IPS-20b (cell line): ENCODE data around the gene ROR2.

ENCODE experiments used
- H3K27ac ChIP-seq: one replicate; pipeline ENCODE4 v1.5.1; 2013; ENCODE audit warnings: low read length
- H3K27me3 ChIP-seq: 2 replicates; pipeline ENCODE4 v1.6.1; 2013; ENCODE audit warnings: mild to moderate bottlenecking, low read length, inconsistent platforms; ENCODE audit not compliant: insufficient read depth
- H3K36me3 ChIP-seq: 2 replicates; pipeline ENCODE4 v1.6.1; 2013; ENCODE audit warnings: low read depth, mild to moderate bottlenecking, inconsistent platforms, low read length, moderate library complexity; ENCODE audit not compliant: insufficient read depth
- H3K4me1 ChIP-seq: 2 replicates; pipeline ENCODE4 v1.6.1; 2013; ENCODE audit warnings: mild to moderate bottlenecking, control low read depth, inconsistent platforms, low read length, moderate library complexity; ENCODE audit not compliant: insufficient read depth
- H3K4me3 ChIP-seq: 2 replicates; pipeline ENCODE4 v1.5.1; 2013; ENCODE audit warnings: mild to moderate bottlenecking, low read length, inconsistent platforms
- H3K9ac ChIP-seq: 2 replicates; pipeline ENCODE4 v1.6.1; 2013; ENCODE audit warnings: low read depth, mild to moderate bottlenecking, inconsistent platforms, low read length, moderate library complexity
- H3K9me3 ChIP-seq: 2 replicates; pipeline ENCODE4 v1.6.1; 2013; ENCODE audit warnings: mild to moderate bottlenecking, low read depth, low read length, inconsistent platforms; ENCODE audit not compliant: insufficient read depth

Gene ROR2

DNA sequence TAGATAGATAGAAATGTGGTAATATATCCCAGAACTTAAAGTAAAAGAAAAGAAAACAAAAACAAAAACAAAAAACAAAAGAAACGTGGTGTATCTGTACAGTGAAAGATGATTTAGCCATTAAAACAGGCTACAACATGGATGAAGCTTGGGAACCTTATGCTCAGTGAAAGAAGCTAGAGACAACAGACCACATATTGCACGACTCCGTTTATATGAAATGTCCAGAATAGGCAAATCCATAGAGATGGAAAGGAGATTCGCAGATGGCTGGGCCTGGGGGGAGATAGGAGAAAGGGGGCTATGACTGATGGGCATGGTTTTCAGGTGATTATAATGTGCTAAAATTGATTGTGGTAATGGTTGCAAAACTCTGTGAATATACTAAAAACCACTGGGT lies 86.6 kb downstream of the ROR2 start:
- no peak overlapping the region for H3K4me3 ChIP-seq
- no peaks in the 10 kb centered on the region for H3K36me3 ChIP-seq
- peaks cover 5% of the 10 kb centered on the region; the same call in 1 of the 2 replicates for H3K4me1 ChIP-seq
- no peak overlapping the region for H3K27ac ChIP-seq
- no peak overlapping the region for H3K9ac ChIP-seq
- no peaks in the 10 kb centered on the region for H3K9me3 ChIP-seq
- H3K27me3 ChIP-seq: no peaks in the 10 kb centered on the region

- Histone ChIP-seq H3K36me3 (no peaks in the 10 kb centered on the region), H3K4me3 (no peak overlapping the region), H3K27me3 (no peaks in the 10 kb centered on the region), H3K9ac (peak overlapping the region; percentile 10; the same call in 1 of the 2 replicates), H3K27ac (peak overlapping the region; percentile 13), H3K9me3 (no peaks in the 10 kb centered on the region), H3K4me1 (peaks cover 16% of the 10 kb centered on the region; the same call in 1 of the 2 replicates)
These were observed 91.6 kb downstream of the ROR2 start for GRCh38 chr9:91858213-91859030.

DNA sequence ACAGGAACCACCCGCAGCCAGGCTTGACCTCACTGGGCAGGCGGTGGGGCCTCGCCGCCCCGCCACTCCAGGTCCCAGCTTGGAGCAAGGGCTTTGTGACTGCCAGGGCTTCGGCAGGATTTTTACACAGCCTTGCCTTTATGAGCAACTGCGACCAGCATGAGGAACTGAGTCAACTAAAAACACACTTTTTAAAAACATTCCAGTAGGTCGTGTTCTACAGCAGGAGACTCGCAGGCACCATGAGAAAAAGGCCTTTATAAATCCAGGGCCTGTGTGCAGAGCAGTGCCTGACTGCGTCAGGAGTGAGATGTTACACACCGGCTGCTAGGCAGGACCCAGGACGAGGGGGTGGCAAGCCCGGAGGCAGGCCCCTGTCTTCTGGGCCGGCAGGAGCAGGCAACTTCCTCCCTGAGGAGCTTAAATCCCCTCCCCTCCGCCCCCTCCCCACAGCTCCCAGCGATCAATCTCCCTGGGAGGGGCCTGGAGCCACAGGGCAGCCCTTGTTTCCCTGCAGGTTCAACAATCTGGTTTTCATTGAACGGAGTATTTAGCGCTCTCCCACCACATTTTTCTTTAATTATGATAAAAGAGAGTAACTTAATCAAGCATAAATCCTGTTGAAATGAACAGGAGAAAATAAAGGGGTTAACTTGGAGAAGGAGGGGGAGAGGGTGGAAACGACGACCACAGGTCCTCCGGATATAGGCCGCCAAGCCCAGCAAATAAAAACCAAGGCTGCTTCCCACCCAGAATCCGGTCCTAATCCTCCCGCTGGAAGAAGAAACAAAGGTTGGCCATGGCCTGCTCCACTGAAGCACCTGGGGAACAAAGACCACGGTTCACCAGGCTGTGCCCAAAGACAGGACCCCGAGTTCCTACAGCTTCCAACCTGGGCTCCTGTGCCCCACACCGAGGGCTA lies 92.5 kb downstream of the ROR2 start:
- Histone ChIP-seq H3K27me3 (no peaks in the 10 kb centered on the region), H3K9ac (peak overlapping the region; percentile 10; the same call in 1 of the 2 replicates), H3K36me3 (no peaks in the 10 kb centered on the region), H3K4me3 (peak overlapping the region; percentile 20; the same call in 1 of the 2 replicates), H3K27ac (peak overlapping the region; percentile 27), H3K4me1 (peaks cover 16% of the 10 kb centered on the region; the same call in 1 of the 2 replicates), H3K9me3 (no peaks in the 10 kb centered on the region)

DNA sequence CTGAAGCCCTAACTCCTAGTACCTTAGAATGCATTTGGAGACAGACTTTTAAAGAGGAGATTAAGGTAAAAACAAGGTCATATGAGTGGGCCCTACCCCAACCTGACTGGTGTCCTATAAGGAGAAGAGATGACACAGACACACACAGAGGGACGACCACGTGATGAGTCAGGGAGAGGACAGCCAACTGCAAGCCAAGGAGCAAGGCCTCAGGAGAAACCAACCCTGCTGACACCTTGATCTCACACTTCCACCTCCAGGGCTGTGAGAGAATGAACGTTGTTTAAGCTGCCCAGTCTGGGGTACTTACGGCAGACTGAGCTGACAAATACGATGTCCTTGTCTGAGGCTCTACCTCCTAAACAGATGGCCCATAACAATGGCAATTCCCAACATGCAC lies 93.6 kb downstream of the ROR2 start:
- H3K4me1 ChIP-seq: peaks cover 16% of the 10 kb centered on the region; the same call in 1 of the 2 replicates
- no peak overlapping the region for H3K27ac ChIP-seq
- H3K9me3 ChIP-seq: no peaks in the 10 kb centered on the region
- H3K4me3 ChIP-seq: no peak overlapping the region
- no peaks in the 10 kb centered on the region for H3K36me3 ChIP-seq
- H3K27me3 ChIP-seq: no peaks in the 10 kb centered on the region
- H3K9ac ChIP-seq: no peak overlapping the region

- Histone ChIP-seq H3K36me3 (no peaks in the 10 kb centered on the region), H3K27ac (no peak overlapping the region), H3K27me3 (no peaks in the 10 kb centered on the region), H3K4me3 (no peak overlapping the region), H3K9me3 (no peaks in the 10 kb centered on the region), H3K9ac (no peak overlapping the region), H3K4me1 (peaks cover 11% of the 10 kb centered on the region; the same call in 1 of the 2 replicates)
These were observed 94.8 kb downstream of the ROR2 start for GRCh38 chr9:91855196-91855595.

GRCh38 chr9:91852801-91853347 lies 97.2 kb downstream of the ROR2 start:
- Histone ChIP-seq H3K9me3 (no peaks in the 10 kb centered on the region), H3K9ac (no peak overlapping the region), H3K27ac (no peak overlapping the region), H3K36me3 (no peaks in the 10 kb centered on the region), H3K4me1 (peaks cover 6% of the 10 kb centered on the region; the same call in 1 of the 2 replicates), H3K27me3 (no peaks in the 10 kb centered on the region), H3K4me3 (no peak overlapping the region)

DNA sequence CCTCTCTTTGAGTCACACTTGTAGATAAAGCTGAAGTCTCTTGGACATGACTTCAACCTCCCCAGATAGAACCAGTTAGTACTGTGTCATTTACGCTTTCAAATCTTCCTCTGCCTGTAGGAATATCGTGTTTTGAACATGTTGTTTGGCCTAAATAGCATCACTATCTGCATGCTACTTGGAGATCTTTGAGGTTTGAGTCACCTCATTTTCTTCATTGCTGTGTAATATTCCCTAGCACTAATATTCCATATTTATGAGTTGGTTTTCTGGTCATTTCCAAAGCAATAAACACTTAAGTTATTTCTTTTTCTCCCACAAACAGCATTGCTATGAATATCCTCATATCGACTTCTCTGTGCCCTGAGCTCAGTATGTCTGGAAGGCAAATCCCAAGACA lies 100.3 kb downstream of the ROR2 start:
- no peak overlapping the region for H3K9ac ChIP-seq
- no peaks in the 10 kb centered on the region for H3K9me3 ChIP-seq
- H3K27me3 ChIP-seq: no peaks in the 10 kb centered on the region
- no peak overlapping the region for H3K4me3 ChIP-seq
- H3K4me1 ChIP-seq: no peaks in the 10 kb centered on the region
- H3K36me3 ChIP-seq: no peaks in the 10 kb centered on the region
- no peak overlapping the region for H3K27ac ChIP-seq

- Histone ChIP-seq H3K9ac (no peak overlapping the region), H3K4me1 (peaks cover 9% of the 10 kb centered on the region), H3K27ac (no peak overlapping the region), H3K4me3 (no peak overlapping the region), H3K27me3 (no peaks in the 10 kb centered on the region), H3K36me3 (no peaks in the 10 kb centered on the region), H3K9me3 (no peaks in the 10 kb centered on the region)
These were observed 101.9 kb downstream of the ROR2 start for GRCh38 chr9:91848146-91848545.

DNA sequence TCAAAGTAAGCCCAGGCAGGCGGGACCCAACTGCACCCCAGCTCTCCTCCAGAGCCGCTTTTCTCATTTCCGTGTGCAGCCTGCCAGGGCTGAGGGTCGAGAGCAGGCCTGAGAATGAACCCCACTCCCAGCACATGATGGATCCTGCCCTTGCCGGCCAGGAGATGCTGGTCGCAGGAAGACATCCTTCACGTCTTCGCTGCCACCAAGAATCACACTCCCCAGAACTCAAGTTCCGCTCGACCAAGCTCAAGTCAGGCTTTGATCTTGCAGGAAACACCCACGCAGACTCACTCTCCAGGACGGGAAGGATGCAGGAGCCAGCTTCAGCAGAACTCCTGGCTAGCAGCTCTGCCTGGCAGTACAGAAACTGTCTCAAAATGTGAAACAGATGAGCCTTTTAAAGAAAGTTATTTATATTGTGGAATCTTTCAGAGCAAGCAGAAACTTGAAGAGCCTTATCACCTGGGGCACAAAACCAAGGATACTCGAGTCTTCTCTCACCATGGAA lies 102.4 kb downstream of the ROR2 start:
- Histone ChIP-seq H3K9me3 (no peaks in the 10 kb centered on the region), H3K27me3 (no peaks in the 10 kb centered on the region), H3K27ac (no peak overlapping the region), H3K4me1 (peaks cover 10% of the 10 kb centered on the region), H3K36me3 (no peaks in the 10 kb centered on the region), H3K4me3 (no peak overlapping the region), H3K9ac (no peak overlapping the region)

- Histone ChIP-seq H3K4me3 (no peak overlapping the region), H3K27me3 (no peaks in the 10 kb centered on the region), H3K9me3 (no peaks in the 10 kb centered on the region), H3K27ac (no peak overlapping the region), H3K36me3 (no peaks in the 10 kb centered on the region), H3K9ac (no peak overlapping the region), H3K4me1 (peaks cover 10% of the 10 kb centered on the region)
These were observed 104.1 kb downstream of the ROR2 start for GRCh38 chr9:91845879-91846278.

DNA sequence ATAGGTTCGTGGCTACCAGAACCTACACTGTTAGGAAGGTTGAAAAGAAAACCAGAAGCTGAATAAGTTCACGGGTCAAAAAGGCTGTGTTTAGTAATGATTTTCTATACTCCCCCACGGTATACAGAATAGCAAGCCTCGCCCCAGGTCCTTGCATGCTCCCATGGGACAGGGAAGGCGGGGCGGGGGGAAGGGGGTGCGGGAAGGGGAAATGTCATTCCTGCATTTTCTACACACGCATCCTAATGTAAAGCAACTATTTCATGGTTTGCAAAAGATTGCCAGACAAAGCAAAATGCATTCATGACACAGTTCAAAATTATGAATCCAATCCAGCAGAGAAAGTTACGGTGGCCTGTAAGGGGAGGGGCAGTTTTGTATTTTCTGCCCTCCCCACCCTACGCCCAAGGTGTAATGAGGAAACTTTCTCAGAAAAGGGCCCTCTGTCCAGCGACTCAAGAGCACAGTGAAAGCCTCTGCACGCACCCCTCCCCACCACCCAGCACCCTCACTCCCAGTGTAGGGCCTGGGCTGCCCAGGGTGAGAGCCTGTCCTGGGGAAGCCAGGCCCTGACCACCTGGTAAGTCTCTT lies 105.2 kb downstream of the ROR2 start:
- Histone ChIP-seq H3K36me3 (no peaks in the 10 kb centered on the region), H3K4me3 (no peak overlapping the region), H3K4me1 (peaks cover 10% of the 10 kb centered on the region), H3K9ac (no peak overlapping the region), H3K27me3 (no peaks in the 10 kb centered on the region), H3K9me3 (no peaks in the 10 kb centered on the region), H3K27ac (no peak overlapping the region)
